HG03439 (cell line): Measurements from ENCODE around the gene ZNF98.

ENCODE experiments used
- ATAC-seq: cut with Tn5 transposase; IDR thresholded peaks from one replicate; pipeline ENCODE4 v1.9.1; 2021; ENCODE audit warnings: mild to moderate bottlenecking, moderate library complexity; ENCODE audit not compliant: unreplicated experiment

ZNF98 gene

GRCh38 chr19:22422211-22422610 is at the start of gene ZNF98:
ZNF98 (minus strand) TSS chr19:22422346; CDS start chr19:22422224, 122 bp downstream.
- no peak for ATAC-seq

GRCh38 chr19:22446605-22447004 is 24.5 kb upstream of the ZNF98 start:
- no peak for ATAC-seq

GRCh38 chr19:22438011-22438410 is 15.9 kb upstream of the ZNF98 start:
- ATAC-seq: no peak

- ATAC-seq: no peak
These were observed 6.1 kb upstream of the ZNF98 start for GRCh38 chr19:22427960-22428913.

- ATAC-seq: no peak
These were observed 5.4 kb upstream of the ZNF98 start for GRCh38 chr19:22427547-22427946.

GRCh38 chr19:22426901-22427300 is 4.8 kb upstream of the ZNF98 start:
- no peak for ATAC-seq

GRCh38 chr19:22421797-22422196 is 349 bp downstream of the ZNF98 start:
- no peak for ATAC-seq

GRCh38 chr19:22354665-22355064 is 67.5 kb downstream of the ZNF98 start:
- no peak for ATAC-seq
